DMS114 treated with DMSO at 0.1 percent for 48 hours (cell line): ENCODE measurements around the gene BCORL1.

ENCODE experiments used
- DNase-seq: peaks from one replicate; lab custom pipeline; 2025; ENCODE audit not compliant: unreplicated experiment; lab: John Stamatoyannopoulos, UW

The BCORL1 gene

GRCh38 chrX:130094696-130095095 lies 112.3 kb downstream of the BCORL1 start:
- DNase-seq = no peak

- DNase-seq = no peak
Observed at GRCh38 chrX:130095249-130096030, 113.0 kb downstream of the BCORL1 start.

- DNase-seq = no peak
Observed at GRCh38 chrX:130097507-130098209, 115.2 kb downstream of the BCORL1 start.

GRCh38 chrX:130098210-130098552 lies 115.7 kb downstream of the BCORL1 start:
- DNase-seq = no peak

GRCh38 chrX:130100180-130100579 lies 117.7 kb downstream of the BCORL1 start:
- no peak for DNase-seq

- no peak for DNase-seq
Observed at GRCh38 chrX:130103605-130104004, 121.2 kb downstream of the BCORL1 start.

GRCh38 chrX:130105244-130105643 lies 122.8 kb downstream of the BCORL1 start:
- no peak for DNase-seq

- no peak for DNase-seq
Observed at GRCh38 chrX:130106071-130106470, 123.6 kb downstream of the BCORL1 start.
